Inflammatory macrophage treated with lipopolysaccharide for 4 hours (primary cell): ENCODE data around the gene DDX21.

Experiments used
- DNase-seq: peaks from one replicate; pipeline ENCODE4 v3.0.0-alpha.2; 2020

DDX21 gene

GRCh38 chr10:68988530-68989316 is 32.8 kb downstream of the DDX21 start, which contains the start of gene KIFBP:
Gene KIFBP (plus strand): TSS chr10:68988803. CDS start chr10:68988833, 30 bp downstream.
- DNase-seq: peak; percentile 97

- DNase-seq: peak; percentile 8
Observed at GRCh38 chr10:68989317-68989990, 33.5 kb downstream of the DDX21 start.

GRCh38 chr10:68992636-68993440 is 36.9 kb downstream of the DDX21 start:
- no peak for DNase-seq

DNA sequence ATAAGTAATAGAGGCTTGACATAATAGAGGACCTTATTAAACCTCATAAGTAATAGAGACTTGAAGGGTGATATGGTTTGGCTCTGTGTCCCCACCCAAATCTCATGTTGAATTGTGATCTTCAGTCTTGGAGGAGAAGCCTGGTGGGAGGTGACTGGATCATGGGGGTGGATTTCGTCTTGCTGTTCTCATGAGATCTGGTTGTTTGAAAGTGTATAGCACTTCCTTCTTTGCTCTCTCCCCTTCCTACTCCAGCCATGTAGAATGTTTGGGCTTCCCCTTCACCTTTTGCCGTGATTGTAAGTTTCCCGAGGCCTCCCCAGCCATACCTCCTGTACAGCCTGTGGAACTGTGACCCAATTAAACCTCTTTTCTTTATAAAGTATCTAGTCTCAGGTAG is 41.2 kb downstream of the DDX21 start:
- peak; percentile 25 for DNase-seq

- peak; percentile 77 for DNase-seq
Observed at GRCh38 chr10:69004821-69005220, 48.9 kb downstream of the DDX21 start.

DNA sequence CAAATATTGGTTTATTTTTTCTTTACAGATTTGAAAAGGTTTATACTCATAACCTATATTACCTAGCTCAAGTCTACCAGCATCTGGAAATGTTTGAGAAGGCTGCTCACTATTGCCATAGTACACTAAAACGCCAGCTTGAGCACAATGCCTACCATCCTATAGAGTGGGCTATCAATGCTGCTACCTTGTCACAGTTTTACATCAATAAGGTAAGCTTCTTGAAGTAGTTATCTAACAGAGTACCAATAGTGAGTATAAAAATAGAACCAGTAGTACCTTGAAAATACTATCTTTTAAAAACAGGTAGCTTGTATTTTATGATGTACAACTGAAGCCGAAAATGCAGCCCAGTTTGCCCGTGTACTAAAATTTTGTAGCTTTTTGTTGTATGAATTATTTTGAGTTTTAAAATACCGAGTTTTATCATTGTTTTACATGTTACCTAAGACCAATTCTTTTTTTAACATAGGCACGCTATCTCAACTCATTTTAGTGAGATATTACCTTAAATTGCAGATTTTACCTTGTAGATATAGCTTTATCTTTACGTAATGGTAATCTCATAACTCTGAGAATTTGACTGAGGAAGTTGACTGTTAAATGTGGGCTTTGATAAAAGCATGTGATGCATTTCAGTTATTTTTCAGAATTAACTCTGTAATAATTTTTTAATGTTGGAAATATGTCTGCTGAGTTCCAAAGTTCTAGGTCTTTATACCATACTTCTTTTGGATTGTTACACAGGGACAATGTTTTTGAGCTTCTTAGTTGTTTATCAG is 49.9 kb downstream of the DDX21 start:
- no peak for DNase-seq

DNA sequence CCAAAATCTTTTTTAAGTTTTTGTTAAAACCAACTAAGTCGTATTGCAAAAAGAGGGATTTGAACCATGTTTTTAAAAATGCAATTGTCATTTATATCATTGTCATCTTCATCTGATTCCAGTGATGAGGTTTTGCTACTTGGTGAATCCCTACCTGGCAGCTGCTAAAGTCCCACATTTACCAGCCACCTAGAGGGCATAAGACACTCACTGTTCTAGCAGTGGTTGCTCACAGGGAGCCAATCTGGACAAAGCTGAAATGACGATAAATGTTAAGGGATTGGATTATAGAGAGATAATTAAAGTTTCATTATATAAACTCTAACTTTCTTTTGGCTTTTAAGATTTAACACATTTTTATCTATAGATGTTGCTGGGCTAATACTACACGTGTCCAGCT is 51.3 kb downstream of the DDX21 start:
- DNase-seq: peak; percentile 20

DNA sequence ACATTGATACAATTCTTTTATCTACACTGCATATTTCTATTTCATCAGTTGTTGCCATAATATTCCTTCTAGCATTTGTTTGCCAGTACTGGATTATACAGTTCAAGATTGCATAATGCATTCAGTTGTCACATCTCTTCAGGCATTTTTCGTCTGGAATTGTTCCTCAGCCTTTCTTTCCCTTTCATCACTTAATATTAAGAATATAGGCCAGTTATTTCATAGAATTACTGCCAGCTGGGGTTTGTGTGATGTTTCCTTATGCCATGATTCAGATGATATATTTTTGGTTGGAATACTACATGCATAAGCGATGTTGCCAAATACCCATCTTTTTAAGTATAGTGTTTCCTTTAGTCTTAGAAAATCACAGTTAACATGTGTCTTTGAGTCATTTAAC is 53.4 kb downstream of the DDX21 start:
- DNase-seq: no peak

GRCh38 chr10:69010151-69010640 is 54.2 kb downstream of the DDX21 start:
- DNase-seq: no peak

DNA sequence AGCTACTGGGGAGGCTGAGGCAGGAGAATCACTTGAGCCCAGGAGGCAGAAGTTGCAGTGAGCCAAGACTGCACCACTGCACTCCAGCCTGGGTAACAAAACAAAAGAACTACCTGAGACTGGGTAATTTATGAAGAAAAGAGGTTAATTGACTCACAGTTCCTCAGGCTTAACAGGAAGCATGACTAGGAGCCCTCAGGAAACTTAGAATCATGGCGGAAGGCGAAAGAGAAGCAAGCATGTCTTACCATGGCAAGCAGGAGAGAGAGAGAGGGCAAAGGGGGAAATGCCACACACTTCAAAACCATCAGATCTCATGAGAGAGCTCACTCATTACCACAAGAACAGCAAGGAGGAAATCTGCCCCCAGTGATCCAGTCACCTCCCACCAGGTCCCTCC is 56.8 kb downstream of the DDX21 start:
- DNase-seq: peak; percentile 28

DNA sequence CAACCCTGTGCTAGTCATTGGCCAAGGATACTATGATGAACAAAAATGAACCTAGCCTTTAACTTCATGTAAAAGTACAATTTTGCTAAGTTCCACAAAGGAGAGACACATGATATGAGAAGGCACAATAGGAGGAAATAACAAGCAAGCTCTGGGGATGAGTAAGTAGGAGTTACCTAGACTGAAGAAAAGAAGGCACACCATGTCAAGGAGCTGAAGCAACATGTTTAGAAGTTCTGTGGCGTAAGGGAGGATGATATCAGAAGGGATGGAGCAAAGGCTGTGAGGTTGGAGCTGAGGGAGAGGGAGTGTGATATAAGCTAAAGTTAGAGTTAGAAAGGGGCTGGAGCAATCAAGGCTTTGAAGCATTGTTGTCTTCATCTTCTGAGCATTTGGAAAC is 58.2 kb downstream of the DDX21 start:
- DNase-seq: peak; percentile 25

GRCh38 chr10:69018613-69019012 is 62.6 kb downstream of the DDX21 start:
- DNase-seq: no peak

DNA sequence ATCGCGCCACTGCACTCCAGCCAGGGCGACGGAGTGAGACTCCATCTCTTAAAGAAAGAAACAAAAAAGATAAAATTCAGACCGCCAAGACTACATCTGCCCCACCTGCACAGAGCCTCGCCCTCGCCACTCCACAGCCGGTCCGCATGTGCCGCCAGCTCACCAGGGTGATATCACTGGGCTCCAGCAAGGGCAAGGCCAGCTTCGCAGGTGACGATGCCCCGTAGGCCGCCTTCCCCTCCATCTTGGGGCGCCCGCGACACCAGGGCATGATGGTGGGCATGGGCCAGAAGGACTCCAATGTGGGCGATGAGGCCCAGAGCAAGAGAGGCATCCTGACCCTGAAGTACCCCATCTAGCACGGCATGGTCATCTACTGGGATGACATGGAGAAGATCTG is 66.6 kb downstream of the DDX21 start:
- DNase-seq: no peak

DNA sequence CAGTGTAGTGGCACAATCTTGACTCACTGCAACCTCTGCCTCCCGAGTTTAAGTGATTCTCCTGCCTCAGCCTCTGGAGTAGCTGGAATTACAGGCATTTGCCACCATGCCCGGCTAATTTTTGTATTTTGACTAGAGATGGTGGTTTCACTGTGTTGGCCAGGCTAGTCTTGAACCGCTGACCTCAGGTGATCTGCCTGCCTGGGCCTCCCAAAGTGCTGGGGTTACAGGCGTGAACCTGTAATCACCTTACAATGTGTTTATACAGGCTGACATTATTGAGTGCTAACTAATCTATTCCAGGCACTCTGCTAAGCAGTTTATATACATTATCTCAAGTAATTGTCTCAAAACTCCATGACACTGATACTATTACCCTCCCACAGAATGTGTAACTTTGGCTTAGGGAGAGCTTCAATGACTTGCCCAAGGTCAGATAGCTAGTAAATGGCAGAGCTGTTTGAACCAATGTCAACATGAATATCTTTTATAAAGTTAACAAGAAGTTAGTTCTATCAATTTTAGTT is 69.5 kb downstream of the DDX21 start:
- DNase-seq: no peak

DNA sequence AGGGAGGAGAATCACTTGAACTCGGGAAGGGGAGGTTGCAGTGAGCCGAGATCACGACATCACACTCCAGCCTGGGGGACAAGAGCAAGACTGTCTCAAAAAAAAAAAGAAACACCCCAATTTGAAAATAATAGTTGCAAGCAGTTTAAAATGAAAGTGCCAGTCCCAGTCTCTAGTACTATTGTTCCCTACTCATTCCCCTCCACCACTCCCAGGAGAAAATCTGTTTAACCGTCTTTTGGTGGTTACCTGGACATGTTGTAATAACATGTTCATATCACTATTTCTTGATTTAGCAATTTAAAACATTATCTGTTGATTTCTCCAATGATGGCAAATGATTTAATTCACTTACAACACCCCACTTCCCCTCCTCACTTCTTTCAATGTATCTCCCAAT is 77.3 kb downstream of the DDX21 start:
- DNase-seq: no peak
